Activated naive CD4-positive, alpha-beta T cell treated with anti-CD3 and anti-CD28 coated beads, Interleukin-2, amount 50 U/mL, for 72 hours (primary cell): ENCODE results near the gene SYNRG. TPM values are rescaled to one million over a fixed set of nuclear protein-coding genes. Genes with fewer than 3 reads are reported as not detected.
A peak's percentile ranks its signal among the peaks of the same experiment; 100 is the strongest.

ENCODE experiments used
- ATAC-seq, 2 donors: fragments of 150-1000 bp; cut with Tn5 transposase; 2 replicates each; pipeline ENCODE4 v1.10.0; 2021; ENCODE audit warnings: mild to moderate bottlenecking in 2 of 2, moderate library complexity in 2 of 2
- DNase-seq, 2 donors: peaks; one replicate each; pipeline ENCODE4 v3.0.0; 2021 to 2022; ENCODE audit warnings: low spot score in 2 of 2
- H3K27ac Mint-ChIP-seq, 2 donors: one replicate each; pipeline ENCODE4 v1.8.0; 2022; ENCODE audit warnings: mild to moderate bottlenecking in 2 of 2, mixed read lengths in 2 of 2
- H3K36me3 Mint-ChIP-seq, 2 donors: one replicate each; pipeline ENCODE4 v1.8.0; 2022; ENCODE audit warnings: mixed read lengths in 2 of 2
- H3K9me3 Mint-ChIP-seq, 2 donors: one replicate each; pipeline ENCODE4 v1.8.0; 2022; ENCODE audit warnings: mixed read lengths in 2 of 2
- total RNA-seq, 2 donors: library from RNA; stranded (reverse); gene quantifications; one replicate each; pipeline ENCODE4 v1.2.3, GENCODE V29; 2022

The SYNRG gene
- total RNA-seq, 2 donors from 2014 or later = 53.3 to 76.5 TPM

DNA sequence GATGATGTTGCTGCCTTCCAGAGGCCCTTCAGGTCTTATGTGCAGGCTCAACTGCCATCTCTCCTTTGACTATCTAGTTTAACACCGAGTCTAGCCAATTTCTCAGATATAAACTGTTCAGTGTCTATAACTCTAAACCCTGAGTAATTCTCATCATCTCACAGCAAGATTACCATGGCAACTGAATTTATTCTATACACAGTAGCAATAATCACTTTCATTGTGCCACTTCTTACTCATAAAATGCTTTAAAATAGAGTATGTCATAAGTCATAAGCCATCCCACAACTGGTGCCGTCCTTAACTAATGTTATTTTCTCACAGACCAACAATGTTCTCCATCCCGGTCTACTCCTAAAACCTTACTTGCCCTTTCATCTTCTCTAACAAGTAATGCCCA lies 45.0 kb downstream of the SYNRG start:
- peak in 1 of 2 donors; percentile 73 for ATAC-seq
- Mint-ChIP-seq H3K9me3 (no peaks in the 10 kb centered on the region), H3K36me3 (peaks cover 18 to 31% of the 10 kb centered on the region in 2 donors), H3K27ac (peak overlapping the region; percentile 50 to 57)
- no peak for DNase-seq

DNA sequence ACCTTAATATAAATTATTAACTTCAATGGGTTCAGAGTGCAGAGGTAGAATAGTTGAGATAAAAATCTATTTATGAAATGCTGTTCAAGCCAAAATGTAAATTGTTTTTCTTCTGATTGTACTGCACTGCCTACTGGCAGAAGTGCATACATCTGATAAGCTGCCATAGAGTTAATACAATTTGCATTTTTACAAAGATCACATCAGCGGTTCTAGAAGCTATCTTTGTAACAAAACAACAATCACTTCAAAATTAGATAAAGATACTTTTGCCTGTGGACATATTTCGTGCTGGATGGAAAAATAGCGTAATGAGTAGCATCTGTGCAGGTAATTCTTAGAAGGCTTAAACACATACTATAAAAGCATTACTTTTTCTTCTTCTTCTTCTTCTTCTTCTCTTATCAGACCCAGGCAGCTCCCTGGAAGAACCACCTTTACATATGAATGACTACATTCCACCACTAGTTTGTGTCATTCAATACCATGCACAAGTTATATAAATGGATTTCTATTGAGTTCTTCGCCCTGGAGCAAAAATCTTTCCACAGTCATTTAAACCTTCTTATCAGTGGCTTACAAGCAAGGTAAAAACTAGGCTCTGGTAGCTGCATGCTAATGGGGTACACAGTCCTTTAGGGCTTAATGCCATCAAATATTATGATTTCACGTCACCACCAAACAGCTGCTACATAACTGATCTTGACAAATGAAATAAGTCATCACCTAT lies 47.0 kb downstream of the SYNRG start:
- Mint-ChIP-seq H3K27ac (no peak overlapping the region), H3K36me3 (peaks cover 11 to 29% of the 10 kb centered on the region in 2 donors), H3K9me3 (no peaks in the 10 kb centered on the region)
- ATAC-seq (no peak), DNase-seq (no peak)

DNA sequence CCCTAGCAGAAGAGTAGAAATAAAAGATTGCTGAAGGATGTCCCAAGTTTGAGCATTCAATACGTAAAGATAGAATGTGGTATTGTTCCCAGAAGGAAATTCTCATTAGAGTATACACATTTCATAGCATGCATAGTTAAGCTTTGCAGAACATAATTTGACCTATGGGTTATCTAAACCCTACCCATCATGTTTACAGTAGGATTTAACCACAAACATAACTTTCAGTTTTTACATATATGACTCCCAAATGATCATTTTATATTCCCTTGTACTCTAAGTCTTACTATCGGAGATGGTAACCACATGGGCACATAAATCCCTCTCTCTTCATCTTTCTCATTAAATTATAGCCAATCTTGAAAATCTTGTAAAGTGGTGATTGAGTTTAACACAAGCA lies 50.9 kb downstream of the SYNRG start:
- no peak for ATAC-seq
- H3K27ac Mint-ChIP-seq = peak overlapping the region in 1 of 2 donors; percentile 15
- H3K9me3 Mint-ChIP-seq = no peaks in the 10 kb centered on the region
- H3K36me3 Mint-ChIP-seq = peaks cover 3 to 12% of the 10 kb centered on the region in 2 donors
- no peak for DNase-seq

DNA sequence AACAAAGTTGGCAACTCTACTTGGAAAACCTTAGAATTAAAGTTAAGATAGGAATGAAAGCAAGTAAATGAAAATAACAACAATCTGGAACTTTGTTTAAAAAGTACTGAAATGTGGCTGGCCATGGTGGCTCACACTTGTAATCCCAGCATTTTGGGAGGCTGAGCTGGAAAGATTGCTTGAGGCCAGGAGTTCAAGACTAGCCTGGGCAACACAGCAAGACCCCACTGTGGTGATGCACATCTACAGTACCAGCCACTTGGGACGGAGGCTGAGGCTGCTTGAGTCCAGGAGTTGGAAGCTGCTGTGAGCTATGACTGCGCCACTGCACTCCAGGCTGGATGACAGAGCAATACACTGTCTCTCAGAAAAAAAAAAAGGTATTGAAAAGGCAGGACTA lies 51.7 kb downstream of the SYNRG start:
- H3K36me3 Mint-ChIP-seq = peaks cover 11 to 12% of the 10 kb centered on the region in 2 donors
- no peak for DNase-seq
- no peaks in the 10 kb centered on the region for H3K9me3 Mint-ChIP-seq
- H3K27ac Mint-ChIP-seq = no peak overlapping the region
- no peak for ATAC-seq

DNA sequence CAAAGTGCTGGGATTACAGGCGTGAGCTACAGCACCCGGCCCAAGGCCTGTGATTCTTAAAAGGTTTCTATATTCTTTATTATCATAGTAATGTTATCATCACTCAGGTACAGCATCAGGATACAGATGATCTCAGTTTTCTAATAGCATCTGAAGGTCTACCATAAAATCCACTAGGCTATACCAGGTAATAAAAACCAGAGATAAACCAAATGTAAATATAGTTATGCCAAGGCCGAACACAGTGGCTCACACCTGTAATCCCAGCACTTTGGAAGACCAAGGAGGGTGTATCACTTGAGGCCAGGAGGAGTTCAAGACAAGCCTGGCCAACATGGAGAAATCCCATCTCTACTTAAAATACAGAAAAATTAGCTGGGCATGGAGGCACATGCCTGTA lies 53.8 kb downstream of the SYNRG start:
- Mint-ChIP-seq H3K9me3 (no peaks in the 10 kb centered on the region), H3K36me3 (peaks cover 12 to 16% of the 10 kb centered on the region in 2 donors), H3K27ac (no peak overlapping the region)
- no peak for DNase-seq
- ATAC-seq = no peak

DNA sequence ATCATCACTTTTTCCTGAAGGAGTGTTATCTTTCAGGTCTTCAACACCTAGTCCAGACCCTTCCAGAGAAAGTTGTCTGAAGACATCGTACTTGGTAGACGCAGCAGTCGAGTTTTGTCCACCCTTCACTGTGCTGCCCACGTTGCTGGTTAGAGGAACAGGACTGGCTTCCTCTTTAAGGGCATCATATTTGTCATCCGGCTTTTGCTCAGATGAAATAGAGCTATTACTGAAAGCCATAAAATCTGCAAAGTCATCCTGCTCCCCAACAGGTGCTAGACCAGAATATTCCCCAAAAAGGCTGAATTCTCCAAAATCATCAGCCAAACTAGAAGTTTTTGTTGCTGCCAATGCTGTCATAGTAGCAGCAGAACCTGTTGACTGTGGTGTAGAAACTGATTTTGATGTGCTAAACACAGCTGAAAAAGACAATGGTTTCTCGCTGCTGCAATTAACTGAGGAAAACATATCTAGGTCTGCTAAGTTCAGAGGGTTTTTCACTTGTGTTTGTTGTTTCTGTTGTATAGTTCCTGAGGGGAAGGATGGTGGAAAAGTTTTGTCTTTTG lies 55.7 kb downstream of the SYNRG start:
- H3K9me3 Mint-ChIP-seq = no peaks in the 10 kb centered on the region
- H3K27ac Mint-ChIP-seq = peak overlapping the region in 1 of 2 donors; percentile 82
- ATAC-seq (no peak), DNase-seq (no peak)
- peaks cover 16 to 17% of the 10 kb centered on the region in 2 donors for H3K36me3 Mint-ChIP-seq

DNA sequence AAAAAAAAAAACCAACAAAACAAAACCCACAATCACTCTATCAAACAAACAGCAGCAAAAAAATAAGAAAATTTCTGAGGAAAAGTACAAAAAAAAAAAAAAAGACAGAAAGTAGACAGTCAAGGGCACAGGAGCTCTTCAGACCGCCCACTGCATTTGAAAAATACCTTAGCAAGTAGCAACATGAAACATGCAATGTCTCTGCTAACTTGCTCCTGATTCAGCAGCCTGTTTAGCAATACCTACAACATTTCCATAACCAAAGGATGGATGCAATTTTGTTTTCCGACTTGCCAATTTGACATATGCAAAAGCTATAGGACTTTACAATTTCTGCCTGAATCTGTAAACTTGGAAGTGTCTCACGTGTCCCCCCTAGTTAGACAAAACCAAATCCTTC lies 57.4 kb downstream of the SYNRG start:
- no peak for DNase-seq
- peaks cover 13 to 16% of the 10 kb centered on the region in 2 donors for H3K36me3 Mint-ChIP-seq

DNA sequence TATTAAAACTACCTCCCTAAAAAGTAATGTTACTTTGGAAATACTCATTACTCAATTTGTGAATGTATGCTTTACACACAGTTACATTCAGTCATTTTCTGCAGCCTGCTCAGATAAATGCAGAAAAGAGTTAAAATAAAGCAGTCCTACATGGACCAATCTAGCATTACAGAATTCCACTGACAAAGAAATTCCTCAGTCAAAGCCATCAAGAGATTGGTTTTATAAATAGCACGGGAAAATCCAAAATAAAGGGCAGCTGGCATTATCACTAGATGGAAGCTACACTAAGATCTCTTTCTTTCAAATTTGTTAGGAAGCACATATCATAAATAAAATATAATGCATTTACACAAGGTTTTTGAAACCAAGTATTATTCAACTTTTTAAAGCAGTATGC lies 61.2 kb downstream of the SYNRG start:
- no peak for ATAC-seq
- H3K36me3 Mint-ChIP-seq = peaks cover 8 to 10% of the 10 kb centered on the region in 2 donors
- no peaks in the 10 kb centered on the region for H3K9me3 Mint-ChIP-seq
- no peak for DNase-seq
- H3K27ac Mint-ChIP-seq = peak overlapping the region in 1 of 2 donors; percentile 59

More for the DNA sequence above, 57.4 kb downstream of the SYNRG start:
- no peaks in the 10 kb centered on the region for H3K9me3 Mint-ChIP-seq
- H3K27ac Mint-ChIP-seq = peak overlapping the region in 1 of 2 donors; percentile 39
- no peak for ATAC-seq

DNA sequence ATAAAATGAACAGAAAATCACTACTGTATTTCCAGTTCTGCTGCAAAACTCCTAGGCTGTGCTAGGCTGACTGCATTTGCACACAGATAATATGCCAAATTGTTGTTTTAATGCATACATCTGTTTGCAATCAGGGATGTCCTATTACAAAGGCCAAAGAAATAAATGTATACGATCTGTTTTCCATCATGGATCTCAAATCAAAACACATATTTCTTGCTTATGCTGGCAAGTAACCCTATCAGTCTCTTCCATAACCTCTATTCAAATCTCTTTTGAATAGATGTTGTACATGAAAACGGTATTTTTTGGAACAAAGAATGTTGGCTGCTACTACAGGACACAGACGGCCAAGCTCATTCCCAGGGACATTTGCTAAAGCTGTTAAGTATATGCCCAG lies 62.9 kb downstream of the SYNRG start:
- Mint-ChIP-seq H3K36me3 (peaks cover 5 to 8% of the 10 kb centered on the region in 2 donors), H3K9me3 (no peaks in the 10 kb centered on the region), H3K27ac (no peak overlapping the region)
- ATAC-seq (no peak), DNase-seq (no peak)

DNA sequence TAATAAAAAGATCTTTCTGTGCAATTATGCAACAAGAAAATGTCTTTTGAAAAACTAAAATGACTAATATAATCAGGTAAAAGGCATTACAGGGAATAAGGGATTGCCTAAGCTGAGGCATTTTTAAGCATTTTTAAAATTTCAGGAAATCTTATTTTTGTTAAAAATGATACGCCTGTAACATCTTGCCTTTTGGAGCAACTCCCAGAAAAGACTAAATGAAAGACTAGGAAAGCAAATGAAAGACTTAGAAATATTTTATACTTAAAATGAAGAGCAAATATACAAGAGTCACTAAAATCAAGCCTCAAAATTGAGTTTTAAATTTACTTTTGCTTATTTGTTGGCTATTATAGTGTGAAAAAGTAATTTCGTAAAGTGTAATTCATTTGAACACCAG lies 63.7 kb downstream of the SYNRG start:
- no peaks in the 10 kb centered on the region for H3K9me3 Mint-ChIP-seq
- H3K27ac Mint-ChIP-seq = no peak overlapping the region
- ATAC-seq (no peak), DNase-seq (no peak)
- H3K36me3 Mint-ChIP-seq = peaks cover 5 to 6% of the 10 kb centered on the region in 2 donors

DNA sequence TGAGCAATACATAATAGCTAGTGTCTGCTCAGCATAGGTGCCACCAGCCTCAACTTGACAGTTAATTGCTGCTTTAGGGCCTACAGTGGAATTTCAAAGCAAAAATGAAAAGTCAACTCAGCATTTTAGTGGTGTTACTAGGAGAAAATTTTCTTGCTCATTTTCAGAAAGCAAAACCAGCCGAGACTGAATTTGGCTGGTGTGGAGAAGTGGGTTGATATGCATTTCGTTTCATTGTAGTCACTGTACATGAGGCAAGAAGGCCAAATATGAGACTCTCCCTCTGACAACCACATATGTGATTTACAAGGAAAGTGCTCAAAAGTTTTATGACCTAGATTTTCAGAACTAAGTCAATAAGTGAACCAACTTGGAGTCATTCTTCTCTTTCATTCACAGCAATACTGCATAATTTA lies 65.6 kb downstream of the SYNRG start:
- H3K36me3 Mint-ChIP-seq = no peaks in the 10 kb centered on the region
- H3K9me3 Mint-ChIP-seq = no peaks in the 10 kb centered on the region
- ATAC-seq (peak in 1 of 2 donors; percentile 13), DNase-seq (no peak)
- H3K27ac Mint-ChIP-seq = no peak overlapping the region

DNA sequence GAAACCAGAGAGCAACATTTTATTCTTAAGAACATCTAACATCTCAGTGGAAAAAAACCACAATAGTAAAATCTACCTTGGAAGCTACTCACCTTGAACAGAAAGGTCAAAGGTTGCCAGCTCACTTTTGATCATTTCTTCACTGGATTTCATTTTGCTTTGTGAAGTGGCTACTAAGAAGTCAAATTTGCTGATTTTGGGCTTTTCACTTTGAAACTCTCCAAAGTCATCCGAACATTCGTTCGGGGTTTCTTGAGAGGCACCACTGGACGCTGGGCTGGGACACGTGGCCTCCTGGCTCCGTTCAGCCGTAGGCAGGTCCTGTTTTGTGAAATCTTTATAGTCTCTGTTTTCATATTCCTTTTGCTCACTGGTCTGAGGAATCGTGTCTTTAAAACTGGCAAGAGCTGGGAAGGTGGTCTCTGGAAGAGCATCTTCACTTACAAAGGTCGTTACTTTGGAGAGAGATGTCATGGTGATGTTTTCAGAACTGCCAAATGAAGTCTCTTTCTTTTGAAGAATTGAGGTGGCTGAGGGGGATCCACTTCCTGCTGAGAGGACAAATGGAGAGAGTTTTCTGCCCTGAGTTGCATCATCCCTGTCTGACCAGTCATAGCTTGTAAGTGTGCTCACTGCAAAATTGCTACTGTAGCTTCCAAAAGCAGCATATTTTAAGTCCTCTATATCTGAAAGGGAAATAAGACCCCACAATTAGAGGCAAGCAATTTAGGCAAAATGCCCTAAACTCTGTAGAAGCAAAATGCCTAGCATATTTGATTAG lies 67.1 kb downstream of the SYNRG start:
- no peaks in the 10 kb centered on the region for H3K9me3 Mint-ChIP-seq
- no peak for DNase-seq
- peaks cover 0 to 2% of the 10 kb centered on the region in 2 donors for H3K36me3 Mint-ChIP-seq
- ATAC-seq = no peak
- peak overlapping the region; percentile 13 to 66 for H3K27ac Mint-ChIP-seq

DNA sequence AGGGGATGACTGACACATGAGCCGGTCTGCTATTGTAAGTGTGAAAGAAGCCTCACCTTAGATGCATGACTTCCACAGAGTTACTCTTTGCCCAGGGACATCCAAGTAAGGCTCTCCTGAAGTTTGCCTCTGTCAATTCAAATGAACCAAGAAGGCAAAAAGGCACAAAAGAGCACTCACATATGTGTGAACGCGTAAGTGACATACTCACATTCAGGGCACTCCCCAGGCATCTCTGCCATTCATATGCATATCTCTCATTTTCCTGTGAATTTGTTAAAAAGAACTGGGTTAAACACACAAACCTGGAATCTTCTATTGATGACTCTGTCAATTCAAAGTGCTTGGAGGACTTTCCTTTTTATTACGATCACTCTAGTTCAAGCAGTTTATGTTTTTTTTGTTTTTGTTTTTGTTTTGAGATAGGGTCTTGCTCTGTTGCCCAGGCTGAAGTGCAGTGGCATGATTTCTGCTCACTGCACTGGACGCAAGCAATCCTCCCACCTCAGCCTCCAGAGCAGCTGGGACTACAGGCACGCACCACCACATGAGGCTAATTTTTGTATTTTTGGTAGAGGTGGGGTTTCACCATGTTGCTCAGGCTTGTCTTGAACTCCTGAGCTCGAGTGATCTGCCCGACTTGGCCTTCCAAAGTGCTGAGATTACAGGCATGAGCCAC lies 70.1 kb downstream of the SYNRG start:
- H3K36me3 Mint-ChIP-seq = peaks cover 0 to 12% of the 10 kb centered on the region in 2 donors
- DNase-seq (no peak), ATAC-seq (no peak)
- peak overlapping the region in 1 of 2 donors; percentile 36 for H3K27ac Mint-ChIP-seq
- no peaks in the 10 kb centered on the region for H3K9me3 Mint-ChIP-seq

DNA sequence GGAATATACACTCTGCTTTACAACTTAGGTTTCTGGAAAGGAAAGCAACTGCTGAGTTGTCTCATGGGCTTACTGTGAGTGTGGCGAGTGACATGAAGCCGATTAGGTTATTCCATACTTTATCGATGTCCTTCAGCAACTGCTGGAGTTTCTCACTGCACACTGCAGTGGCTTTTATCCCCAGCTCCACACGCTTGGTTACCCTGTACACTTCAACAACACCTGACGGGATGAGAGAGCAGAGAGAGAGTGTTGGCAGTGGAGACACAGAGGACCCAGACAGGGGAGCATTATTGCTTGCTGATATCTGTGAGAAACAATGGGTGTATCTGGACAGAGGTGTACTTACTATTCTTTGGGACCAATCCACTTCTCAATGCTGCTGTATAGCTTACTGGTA lies 73.3 kb downstream of the SYNRG start:
- H3K36me3 Mint-ChIP-seq = peaks cover 0 to 14% of the 10 kb centered on the region in 2 donors
- no peaks in the 10 kb centered on the region for H3K9me3 Mint-ChIP-seq
- peak overlapping the region in 1 of 2 donors; percentile 18 for H3K27ac Mint-ChIP-seq
- ATAC-seq (no peak), DNase-seq (no peak)

DNA sequence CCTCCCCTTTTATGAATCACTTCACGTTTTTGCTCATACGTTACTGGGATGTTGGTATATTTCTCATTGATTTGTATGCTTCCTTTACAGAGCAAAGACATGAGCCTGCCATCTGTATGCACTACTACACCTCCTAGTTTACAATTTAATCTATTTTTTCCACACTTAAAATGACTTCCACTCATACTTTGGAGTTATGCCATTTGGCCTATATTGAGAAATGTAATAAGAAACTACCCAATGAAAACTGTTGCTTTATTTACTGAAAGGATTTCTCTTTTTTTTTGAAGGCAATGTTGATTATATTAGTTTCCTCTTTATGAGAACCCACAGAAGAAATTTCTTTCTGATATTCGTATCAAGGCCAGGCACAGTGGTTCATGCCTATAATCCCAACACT lies 76.5 kb downstream of the SYNRG start:
- H3K36me3 Mint-ChIP-seq = peaks cover 0 to 16% of the 10 kb centered on the region in 2 donors
- no peak for DNase-seq

DNA sequence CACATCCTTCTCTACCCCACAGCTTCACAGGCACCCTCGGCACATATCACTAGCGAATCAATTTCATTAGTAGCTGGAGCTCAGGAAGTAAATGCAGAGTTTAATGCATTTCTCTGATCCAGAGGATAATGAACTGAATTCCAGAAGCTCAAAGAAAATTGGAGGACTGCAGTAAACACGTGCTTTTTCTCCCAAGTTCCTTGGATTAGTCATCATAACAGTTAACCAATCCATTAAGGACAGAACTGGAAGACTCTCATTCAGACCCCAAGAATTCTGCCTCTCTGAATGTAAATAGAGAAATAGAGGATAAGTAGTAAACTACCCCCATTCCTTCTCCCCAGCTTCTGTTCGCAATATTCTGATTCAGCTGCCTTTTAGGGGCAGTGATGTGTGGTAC lies 78.8 kb downstream of the SYNRG start:
- ATAC-seq = no peak
- Mint-ChIP-seq H3K36me3 (peaks cover 0 to 4% of the 10 kb centered on the region in 2 donors), H3K27ac (peak overlapping the region in 1 of 2 donors; percentile 80), H3K9me3 (no peaks in the 10 kb centered on the region)
- no peak for DNase-seq

More for the DNA sequence above, 76.5 kb downstream of the SYNRG start:
- ATAC-seq = no peak
- no peaks in the 10 kb centered on the region for H3K9me3 Mint-ChIP-seq
- no peak overlapping the region for H3K27ac Mint-ChIP-seq
